Erythroblast (primary cell): Measurements from ENCODE around the gene CAMTA2.

Experiments
- DNase-seq, 2 experiments: peaks; one replicate each; lab custom pipeline; 2025; lab: John Stamatoyannopoulos, UW
- GATA1 ChIP-seq: IDR thresholded peaks from 2 replicates; pipeline ENCODE4 v1.6.1; 2011; ENCODE audit warnings: low read depth, mild to moderate bottlenecking, control low read depth, low read length, moderate library complexity
- POLR2A ChIP-seq: IDR thresholded peaks from 2 replicates; pipeline ENCODE4 v1.6.1; 2011; ENCODE audit warnings: mild to moderate bottlenecking, low read length

Gene CAMTA2

GRCh38 chr17:4945176-4945943 lies 42.1 kb downstream of the CAMTA2 start:
- DNase-seq, result peak; percentile 88 to 93
- no peak for TF ChIP-seq GATA1
- TF ChIP-seq POLR2A, result peak; percentile 57

- no peak for TF ChIP-seq GATA1
- peak; percentile 30 for TF ChIP-seq POLR2A
- no peak for DNase-seq
These were observed 42.8 kb downstream of the CAMTA2 start for GRCh38 chr17:4944554-4945175.

DNA sequence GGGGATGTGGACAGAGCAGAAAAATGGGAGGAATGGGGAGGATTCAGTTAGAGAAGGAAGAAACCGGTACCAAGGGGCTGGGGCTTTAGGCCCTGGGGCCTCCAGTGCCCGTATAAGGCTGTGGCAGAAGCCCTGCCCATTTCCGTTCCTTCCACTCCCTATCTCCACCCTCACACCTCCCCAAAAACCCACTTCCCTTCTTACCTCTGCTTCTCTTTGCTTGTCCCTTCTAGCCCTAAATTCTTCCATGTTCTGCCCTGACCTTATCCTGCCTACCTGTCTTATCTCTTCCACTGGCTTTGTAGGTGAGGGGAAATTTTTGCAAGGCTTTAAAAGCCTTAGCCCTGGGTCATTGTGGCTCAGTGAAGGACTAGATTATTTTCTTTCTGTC lies 43.3 kb downstream of the CAMTA2 start:
- peak in 1 of 2 experiments; percentile 46 for DNase-seq
- TF ChIP-seq GATA1, result no peak
- peak; percentile 37 for TF ChIP-seq POLR2A

DNA sequence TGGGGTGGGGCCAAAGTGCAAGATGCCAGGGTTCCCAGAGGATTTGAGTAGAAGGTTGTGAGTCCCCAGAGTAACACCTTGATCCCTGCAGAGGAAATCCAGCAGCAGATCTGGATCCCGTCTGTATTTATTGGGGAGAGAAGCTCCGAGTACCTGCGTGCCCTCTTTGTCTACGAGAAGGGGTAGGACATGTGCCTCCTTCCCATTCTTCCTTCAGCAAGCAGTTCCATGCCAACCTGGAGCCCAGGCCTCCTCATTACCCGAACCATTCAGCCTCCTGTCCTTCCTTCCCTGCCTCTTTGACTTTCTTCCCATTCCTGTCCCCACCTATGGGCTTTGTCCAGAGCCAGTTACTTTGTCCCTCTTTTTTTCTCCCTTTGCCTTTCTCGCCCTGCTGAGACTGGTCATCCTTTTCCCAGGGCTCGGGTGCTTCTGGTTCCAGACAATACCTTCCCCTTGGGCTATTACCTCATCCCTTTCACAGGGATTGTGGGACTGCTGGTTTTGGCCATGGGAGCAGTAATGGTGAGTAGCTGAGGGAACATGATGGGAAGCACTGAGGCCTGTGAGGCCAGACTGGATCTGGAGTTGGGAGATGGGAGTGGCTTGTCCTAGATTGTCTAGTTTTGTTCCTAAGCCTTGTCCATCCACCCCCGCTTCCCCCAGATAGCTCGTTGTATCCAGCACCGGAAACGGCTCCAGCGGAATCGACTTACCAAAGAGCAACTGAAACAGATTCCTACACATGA lies 44.5 kb downstream of the CAMTA2 start:
- DNase-seq, result no peak
- TF ChIP-seq POLR2A (peak; percentile 17), GATA1 (no peak)

DNA sequence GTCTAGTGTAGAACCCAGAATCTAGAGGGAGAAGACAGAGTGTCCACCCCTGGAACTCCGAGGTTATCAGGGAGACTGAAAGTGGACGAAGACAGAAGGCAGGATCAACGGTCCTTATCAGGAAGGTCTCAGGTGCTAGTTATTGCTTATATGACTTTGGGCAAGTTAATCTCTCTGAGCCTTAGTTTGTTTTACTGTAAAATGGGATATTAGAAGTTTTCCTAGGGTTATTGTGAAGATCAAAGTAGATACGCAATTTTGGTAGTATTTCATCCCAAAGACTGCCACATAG lies 46.2 kb downstream of the CAMTA2 start:
- TF ChIP-seq GATA1, result no peak
- no peak for TF ChIP-seq POLR2A

GRCh38 chr17:4940555-4941318 lies 46.7 kb downstream of the CAMTA2 start:
- DNase-seq, result peak; percentile 60 to 74
- no peak for TF ChIP-seq POLR2A
- no peak for TF ChIP-seq GATA1

More for the DNA sequence above, 46.2 kb downstream of the CAMTA2 start:
- DNase-seq, result peak; percentile 51 to 55

DNA sequence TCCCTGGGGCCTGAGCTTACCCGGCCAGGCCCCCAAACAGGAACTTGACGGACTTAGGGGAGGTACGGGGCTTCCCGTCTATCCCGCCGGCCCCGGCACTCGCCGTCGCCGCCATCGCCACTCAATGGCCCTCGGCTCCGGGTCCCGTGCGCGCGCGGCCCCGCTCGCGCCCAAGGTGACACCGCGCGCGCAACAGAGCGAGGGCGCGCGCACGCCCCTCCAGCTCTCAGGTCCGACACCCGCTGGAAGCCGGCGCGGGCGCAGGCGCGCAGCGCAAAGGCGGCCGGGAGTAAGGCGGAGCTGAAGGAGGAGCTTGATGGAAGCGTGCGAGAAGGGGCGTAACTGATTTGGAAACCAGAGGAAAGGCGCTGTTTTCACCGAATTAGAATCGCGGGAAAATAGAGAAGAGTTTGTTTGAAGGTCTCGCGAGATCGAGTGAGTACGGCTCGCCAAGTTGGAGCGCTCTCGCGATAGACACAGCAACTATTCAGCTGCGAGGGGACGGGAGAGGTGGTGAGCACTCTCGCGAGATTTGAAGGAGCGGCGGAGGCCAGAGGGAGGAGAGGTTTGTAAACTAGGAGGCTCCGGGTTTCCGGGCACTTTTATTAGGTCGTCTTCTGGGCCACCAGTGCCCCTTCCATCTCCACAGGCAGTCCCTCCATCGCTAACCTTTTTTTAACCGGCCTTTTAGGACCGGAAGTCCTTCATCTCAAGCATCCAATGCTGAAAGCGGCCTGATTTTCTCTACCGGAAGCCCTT lies 47.5 kb downstream of the CAMTA2 start, which contains the start of the genes RNF167 and SLC25A11:
TSS of gene RNF167 (plus strand) at position 473 of the 759 bp plus-strand sequence. CDS start 642 bp downstream, outside the sequence.
TSS of gene SLC25A11 (minus strand) at position 251 of the 759 bp plus-strand sequence. CDS start at position 115, 136 bp downstream.
- TF ChIP-seq GATA1, result no peak
- TF ChIP-seq POLR2A, result peak; percentile 88
- peak; percentile 99 to 100 for DNase-seq

DNA sequence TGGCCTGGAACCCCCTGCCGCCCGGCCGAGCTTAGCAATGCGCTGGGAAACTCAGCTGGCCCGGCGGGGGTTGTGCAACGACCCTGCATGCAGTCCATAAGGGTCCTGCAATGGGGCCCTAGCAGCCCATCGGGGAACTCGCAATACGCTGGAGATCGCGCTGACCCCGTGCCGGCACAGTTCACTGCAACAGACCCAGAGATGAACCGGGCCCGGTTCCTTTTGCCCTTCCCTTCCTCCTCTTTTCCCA lies 48.0 kb downstream of the CAMTA2 start:
- DNase-seq, result no peak
- no peak for TF ChIP-seq GATA1
- TF ChIP-seq POLR2A, result no peak

DNA sequence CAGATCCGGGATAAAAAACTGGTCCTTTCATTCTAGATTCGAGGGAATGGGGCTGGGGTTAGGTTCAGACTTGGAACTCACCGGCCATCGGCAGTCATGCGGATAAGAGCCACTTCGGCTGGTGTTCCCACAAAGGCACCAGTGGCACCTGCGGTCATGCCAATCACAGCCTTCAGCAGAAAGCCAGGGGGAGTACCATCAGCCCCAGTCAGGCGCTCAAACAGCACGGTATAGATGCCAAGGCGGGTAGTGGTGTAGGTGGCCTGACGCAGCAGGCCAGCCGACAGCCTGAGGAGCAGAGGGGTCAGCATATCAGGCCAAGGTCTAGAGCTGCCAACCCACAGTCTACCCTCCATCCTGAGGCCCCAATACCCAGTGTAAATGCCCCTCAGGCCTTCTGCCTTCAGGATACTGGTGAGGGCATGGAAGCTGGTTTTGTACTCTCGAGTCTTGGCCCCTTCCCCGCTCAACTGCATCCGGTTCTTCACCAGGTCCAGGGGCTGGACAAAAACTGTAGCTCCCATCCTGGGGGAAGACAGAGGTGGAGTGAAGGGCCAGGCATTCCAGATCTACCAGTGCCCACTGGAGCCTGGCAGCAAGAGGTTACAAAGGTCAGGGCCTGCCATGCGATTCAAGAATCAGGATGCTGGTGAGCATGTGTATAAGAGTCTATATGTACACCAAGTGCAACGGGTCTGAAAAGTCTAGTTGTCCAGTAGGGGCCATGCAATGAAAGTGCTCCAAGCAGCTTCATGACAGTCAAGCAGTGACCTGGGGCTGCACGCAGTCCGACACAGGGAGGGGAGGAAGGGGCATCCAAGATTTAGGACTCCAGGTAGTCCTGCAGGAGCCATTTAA lies 48.6 kb downstream of the CAMTA2 start:
- DNase-seq, result peak; percentile 62 to 71
- TF ChIP-seq GATA1 (no peak), POLR2A (no peak)

DNA sequence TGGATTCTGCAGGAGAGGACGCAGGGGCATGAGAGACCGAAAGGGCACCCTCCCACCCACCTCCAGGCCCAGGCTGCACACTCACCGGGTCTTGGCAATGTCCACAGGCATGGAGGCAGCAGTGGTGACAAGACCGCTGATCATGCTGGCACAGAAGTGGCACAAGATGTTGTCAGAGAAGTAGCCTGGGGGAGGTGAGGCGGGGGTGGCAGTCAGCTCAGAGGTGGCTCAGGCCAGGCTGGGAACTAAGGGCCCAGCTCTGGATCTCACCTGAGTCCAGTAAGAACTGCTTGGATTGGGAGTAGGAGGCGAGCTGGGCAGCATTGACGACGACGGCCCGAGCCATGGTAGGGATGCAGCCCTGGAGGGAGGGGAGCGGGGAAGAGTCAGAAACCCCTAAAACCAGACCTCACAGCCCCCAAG lies 49.4 kb downstream of the CAMTA2 start:
- TF ChIP-seq POLR2A, result no peak
- TF ChIP-seq GATA1, result no peak
- DNase-seq, result no peak

DNA sequence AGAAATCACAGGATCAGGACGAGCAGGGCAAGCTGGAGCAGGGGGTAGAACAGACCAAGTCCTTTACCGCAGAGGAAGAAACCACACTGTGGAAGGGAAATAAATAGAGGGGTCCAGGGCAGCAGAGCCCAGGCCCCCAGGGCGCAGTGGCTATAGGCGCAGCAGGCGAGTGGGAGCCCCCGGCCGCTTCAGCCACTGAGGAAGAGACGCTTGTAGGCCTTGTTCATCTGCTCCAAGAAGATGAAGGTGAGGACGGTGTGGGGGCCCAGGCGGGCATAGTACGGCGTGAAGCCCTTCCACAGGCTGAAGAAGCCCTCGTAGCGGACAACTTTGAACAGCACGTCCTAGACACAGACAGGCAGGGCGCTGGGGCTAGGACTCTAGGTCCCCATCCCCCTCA lies 49.9 kb downstream of the CAMTA2 start:
- TF ChIP-seq GATA1, result no peak
- TF ChIP-seq POLR2A, result no peak
- DNase-seq, result no peak

DNA sequence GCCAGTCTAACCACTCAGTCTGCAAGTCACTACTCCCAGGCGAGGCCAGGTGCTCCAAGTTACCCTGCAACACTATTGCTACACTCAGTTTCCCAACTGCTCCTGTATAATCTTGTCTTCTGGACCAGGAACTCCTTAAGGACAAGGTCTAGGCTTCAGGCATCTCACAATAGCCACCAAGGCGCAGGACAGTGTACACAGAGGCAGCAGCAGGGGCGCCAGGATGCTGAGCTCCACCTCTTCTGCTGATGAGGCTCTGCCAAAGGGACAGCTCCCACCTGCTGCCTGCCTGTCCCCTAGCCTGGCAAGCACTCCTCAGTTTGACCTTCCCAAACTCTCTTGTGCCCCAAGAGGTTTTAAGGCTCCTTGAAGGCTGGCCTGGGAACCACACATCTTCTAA lies 51.0 kb downstream of the CAMTA2 start:
- TF ChIP-seq POLR2A (no peak), GATA1 (no peak)
- DNase-seq, result no peak
